ENCODE data around the gene SORL1.

The SORL1 gene

DNA sequence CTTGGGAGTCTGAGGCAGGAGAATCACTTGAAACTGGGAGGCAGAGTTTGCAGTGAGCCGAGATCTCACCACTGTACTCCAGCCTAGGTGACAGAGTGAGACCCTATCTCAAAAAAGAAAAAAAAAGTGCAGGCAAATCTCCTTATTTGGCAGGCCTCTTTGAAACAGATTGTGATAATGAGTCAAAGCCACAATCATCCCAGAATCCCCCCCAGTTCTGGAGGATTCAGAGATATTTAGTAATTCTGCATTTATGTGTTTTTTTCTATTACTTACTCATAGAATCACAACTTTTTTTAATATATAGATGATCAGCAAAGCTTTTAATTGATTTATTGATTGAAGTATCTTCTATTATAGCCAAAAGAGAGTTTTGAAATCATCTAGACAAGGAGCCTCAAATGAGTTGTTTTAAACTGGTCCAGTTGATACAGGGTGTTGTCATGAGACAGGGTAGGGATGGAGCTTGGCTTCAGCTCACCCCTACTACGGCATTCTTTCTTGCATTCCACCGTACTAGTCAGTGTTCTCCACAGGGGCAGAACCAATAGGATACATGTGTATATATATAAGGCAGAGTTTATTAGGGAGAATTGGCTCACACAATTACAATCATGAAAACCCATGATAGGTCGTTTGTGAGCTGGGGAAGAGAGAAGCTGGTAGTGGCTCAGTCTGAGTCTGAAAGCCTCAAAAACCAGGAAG is 39.3 kb upstream of the SORL1 start:
- no peak for DNase-seq (ENCODE audit: extremely low spot score)
- CTCF ChIA-PET: no interaction called here
- TF ChIP-seq ARNT (IDR thresholded peaks at IDR 0.05) (no peak), CTBP1 (IDR thresholded peaks at IDR 0.05; ENCODE audit: borderline replicate concordance) (no peak), FOXK2 (IDR thresholded peaks at IDR 0.05) (no peak), FOXM1 (IDR thresholded peaks at IDR 0.05; ENCODE audit: borderline replicate concordance) (no peak), L3MBTL2 (conservative IDR thresholded peaks at IDR 0.05) (no peak), NFRKB (IDR thresholded peaks at IDR 0.05) (no peak), TARDBP (IDR thresholded peaks at IDR 0.05) (no peak), BHLHE40 (IDR thresholded peaks at IDR 0.05; ENCODE audit: borderline replicate concordance) (no peak), ELF4 (IDR thresholded peaks at IDR 0.05) (no peak), FOXA1 (IDR thresholded peaks at IDR 0.05) (no peak)
- TF ChIP-seq, protein P1, sequence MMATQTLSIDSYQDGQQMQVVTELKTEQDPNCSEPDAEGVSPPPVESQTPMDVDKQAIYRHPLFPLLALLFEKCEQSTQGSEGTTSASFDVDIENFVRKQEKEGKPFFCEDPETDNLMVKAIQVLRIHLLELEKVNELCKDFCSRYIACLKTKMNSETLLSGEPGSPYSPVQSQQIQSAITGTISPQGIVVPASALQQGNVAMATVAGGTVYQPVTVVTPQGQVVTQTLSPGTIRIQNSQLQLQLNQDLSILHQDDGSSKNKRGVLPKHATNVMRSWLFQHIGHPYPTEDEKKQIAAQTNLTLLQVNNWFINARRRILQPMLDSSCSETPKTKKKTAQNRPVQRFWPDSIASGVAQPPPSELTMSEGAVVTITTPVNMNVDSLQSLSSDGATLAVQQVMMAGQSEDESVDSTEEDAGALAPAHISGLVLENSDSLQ (IDR thresholded peaks at IDR 0.05): no peak
- POLR2A ChIA-PET: no interaction called here

DNA sequence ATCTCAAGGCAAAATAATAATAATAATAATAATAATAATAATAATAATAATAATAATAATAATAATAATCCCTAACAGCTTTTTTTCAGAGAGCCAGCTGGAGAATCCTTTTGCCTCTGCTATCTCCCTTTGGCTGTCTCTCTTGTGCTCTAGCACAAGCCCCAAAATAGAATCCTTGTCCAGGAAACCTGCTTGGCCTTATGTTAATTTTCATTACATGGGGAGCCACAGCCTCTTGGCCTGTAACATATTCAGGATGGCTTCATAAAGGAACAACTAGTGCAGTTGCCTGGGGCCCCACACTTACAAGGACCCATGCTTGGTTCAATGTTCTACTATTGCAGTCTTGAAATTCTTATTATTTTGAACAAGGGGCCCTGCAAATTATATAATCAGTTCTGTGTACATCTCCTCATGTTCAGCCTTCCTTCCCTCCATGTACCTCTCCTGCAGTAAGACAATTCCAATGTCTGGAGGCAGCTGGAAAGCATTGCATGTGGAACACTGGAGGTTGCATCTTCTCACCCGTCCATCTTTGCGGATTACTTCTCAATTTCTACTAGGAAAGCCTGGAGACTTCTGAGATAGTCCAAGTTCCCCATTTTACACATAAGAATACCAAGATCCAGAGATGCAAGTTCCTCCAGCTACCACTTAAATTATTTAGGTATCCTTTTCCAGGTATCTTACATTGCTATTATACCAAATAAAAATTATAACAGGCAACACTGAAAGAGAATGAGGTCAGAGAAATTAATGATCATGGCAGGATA is 37.8 kb upstream of the SORL1 start:
- ChIA-PET CTCF (no interaction called here), POLR2A (no interaction called here)
- DNase-seq (ENCODE audit: extremely low spot score): no peak
- TF ChIP-seq ZNF384 (IDR thresholded peaks at IDR 0.05): no peak
- TF ChIP-seq CTBP1 (IDR thresholded peaks at IDR 0.05; ENCODE audit: borderline replicate concordance): no peak
- TF ChIP-seq BHLHE40 (IDR thresholded peaks at IDR 0.05; ENCODE audit: borderline replicate concordance): no peak
- TF ChIP-seq HDGF (IDR thresholded peaks at IDR 0.05; ENCODE audit: borderline replicate concordance): no peak
- no peak for TF ChIP-seq SP1 (IDR thresholded peaks at IDR 0.05)
- no peak for TF ChIP-seq SUZ12 (IDR thresholded peaks at IDR 0.05)
- TF ChIP-seq, protein P1 (IDR thresholded peaks at IDR 0.05): no peak
- no peak for TF ChIP-seq NFRKB (IDR thresholded peaks at IDR 0.05)
- no peak for TF ChIP-seq FOXA1 (IDR thresholded peaks at IDR 0.05)
- TF ChIP-seq FOXK2 (IDR thresholded peaks at IDR 0.05): no peak
- no peak for TF ChIP-seq FOXM1 (IDR thresholded peaks at IDR 0.05; ENCODE audit: borderline replicate concordance)
- no peak for TF ChIP-seq ELF4 (IDR thresholded peaks at IDR 0.05)
- no peak for TF ChIP-seq TARDBP (IDR thresholded peaks at IDR 0.05)

DNA sequence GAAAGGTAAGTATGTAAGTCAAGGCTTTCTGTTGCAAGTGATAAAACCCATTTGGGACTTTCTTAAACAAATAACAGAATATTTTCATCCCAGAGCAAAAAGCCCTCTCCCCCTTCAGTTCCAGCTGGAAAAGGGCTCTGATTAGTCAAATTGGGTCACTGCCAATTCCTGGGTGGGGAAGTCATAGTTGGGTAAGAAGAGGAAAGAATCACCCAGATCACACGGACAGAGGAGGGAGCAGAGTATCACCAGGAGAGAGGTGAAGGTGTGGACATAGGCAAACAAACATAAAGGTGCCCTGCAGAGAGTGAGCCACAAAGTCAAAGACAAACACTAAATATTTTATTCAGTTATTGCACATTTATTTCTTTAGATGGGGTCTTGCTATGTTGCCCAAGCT is 36.3 kb upstream of the SORL1 start:
- ChIA-PET CTCF (no interaction called here), POLR2A (no interaction called here)
- TF ChIP-seq FOXA1 (IDR thresholded peaks at IDR 0.05): no peak
- TF ChIP-seq CTBP1 (IDR thresholded peaks at IDR 0.05; ENCODE audit: borderline replicate concordance): no peak
- no peak for TF ChIP-seq LEF1 (IDR thresholded peaks at IDR 0.05; ENCODE audit: borderline replicate concordance)
- DNase-seq (ENCODE audit: extremely low spot score): no peak

DNA sequence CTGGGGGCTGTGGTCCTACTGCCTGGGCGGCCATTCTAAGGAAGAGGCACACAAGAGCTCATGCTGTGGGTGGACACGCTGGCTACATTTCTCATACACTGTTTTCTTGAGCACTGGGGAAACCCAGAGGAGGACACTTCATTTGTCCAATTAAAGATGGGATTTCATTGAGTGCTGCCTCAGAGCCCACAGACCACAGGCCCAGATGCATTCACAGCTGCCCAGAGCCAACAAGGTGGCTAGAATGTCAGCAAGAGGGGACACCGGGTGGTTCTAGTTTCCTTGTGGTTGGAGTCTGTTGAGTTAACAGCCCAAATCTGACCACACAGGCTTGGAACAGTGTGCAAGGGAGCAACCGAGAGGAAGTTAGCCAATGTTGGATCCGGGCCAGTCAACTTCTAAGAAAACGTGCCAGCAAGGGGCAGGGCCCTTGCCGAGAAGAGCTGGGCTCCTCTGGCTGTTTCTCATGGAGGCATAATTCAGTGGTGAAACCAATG is 35.0 kb upstream of the SORL1 start:
- no peak for TF ChIP-seq L3MBTL2 (conservative IDR thresholded peaks at IDR 0.05)
- no peak for TF ChIP-seq SP1 (IDR thresholded peaks at IDR 0.05)
- TF ChIP-seq TARDBP (IDR thresholded peaks at IDR 0.05): no peak
- no peak for TF ChIP-seq NFRKB (IDR thresholded peaks at IDR 0.05)
- no peak for TF ChIP-seq FOXM1 (IDR thresholded peaks at IDR 0.05; ENCODE audit: borderline replicate concordance)
- TF ChIP-seq HDGF (IDR thresholded peaks at IDR 0.05; ENCODE audit: borderline replicate concordance): no peak
- no peak for TF ChIP-seq FOXK2 (IDR thresholded peaks at IDR 0.05)
- no peak for TF ChIP-seq BHLHE40 (IDR thresholded peaks at IDR 0.05; ENCODE audit: borderline replicate concordance)
- TF ChIP-seq SUZ12 (IDR thresholded peaks at IDR 0.05): no peak
- TF ChIP-seq LEF1 (IDR thresholded peaks at IDR 0.05; ENCODE audit: borderline replicate concordance): no peak
- TF ChIP-seq CTBP1 (IDR thresholded peaks at IDR 0.05; ENCODE audit: borderline replicate concordance): no peak
- TF ChIP-seq, protein P1 (IDR thresholded peaks at IDR 0.05): no peak
- TF ChIP-seq ZNF384 (IDR thresholded peaks at IDR 0.05): no peak
- no peak for TF ChIP-seq ELF4 (IDR thresholded peaks at IDR 0.05)
- TF ChIP-seq ARNT (IDR thresholded peaks at IDR 0.05): no peak
- TF ChIP-seq FOXA1 (IDR thresholded peaks at IDR 0.05): no peak
- POLR2A ChIA-PET: no interaction called here
- CTCF ChIA-PET: interaction anchor here (0.9 kb wide), 1 partner anchor 23 kb away, joined by 4 read pairs; no protein-coding TSS in a partner anchor
- no peak for DNase-seq (ENCODE audit: extremely low spot score)

DNA sequence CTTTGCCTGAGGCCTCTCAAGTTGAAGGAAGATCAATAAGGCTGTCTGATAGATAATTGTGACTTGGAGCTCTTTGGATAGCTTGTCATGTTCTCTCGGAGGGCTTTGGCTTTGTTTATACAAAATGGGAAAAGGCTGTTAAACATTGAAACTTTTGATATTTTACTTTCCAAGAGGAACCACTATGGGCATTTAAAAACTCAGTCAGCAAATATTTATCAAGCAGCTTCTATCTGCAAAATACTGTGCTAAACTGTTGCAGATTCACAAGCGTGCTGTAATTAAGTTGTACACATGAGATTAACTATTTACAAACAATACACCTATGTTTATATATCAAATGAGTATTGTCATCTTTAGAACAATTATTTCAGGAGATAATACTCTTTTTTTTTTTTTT is 34.5 kb upstream of the SORL1 start:
- CTCF ChIA-PET: interaction anchor here (0.9 kb wide), 1 partner anchor 23 kb away, joined by 4 read pairs; no protein-coding TSS in a partner anchor
- no peak for TF ChIP-seq L3MBTL2 (conservative IDR thresholded peaks at IDR 0.05)
- no peak for TF ChIP-seq SP1 (IDR thresholded peaks at IDR 0.05)
- no peak for TF ChIP-seq ELF4 (IDR thresholded peaks at IDR 0.05)
- no peak for TF ChIP-seq FOXA1 (IDR thresholded peaks at IDR 0.05)
- TF ChIP-seq TARDBP (IDR thresholded peaks at IDR 0.05): no peak
- TF ChIP-seq ZNF384 (IDR thresholded peaks at IDR 0.05): no peak
- no peak for TF ChIP-seq FOXK2 (IDR thresholded peaks at IDR 0.05)
- TF ChIP-seq ARNT (IDR thresholded peaks at IDR 0.05): no peak
- no peak for TF ChIP-seq FOXM1 (IDR thresholded peaks at IDR 0.05; ENCODE audit: borderline replicate concordance)
- TF ChIP-seq, protein P1 (IDR thresholded peaks at IDR 0.05): no peak
- POLR2A ChIA-PET: no interaction called here
- DNase-seq (ENCODE audit: extremely low spot score): no peak
